ENCODE data around the gene HSPH1. TPM values are rescaled to one million over a fixed set of nuclear protein-coding genes. Genes with fewer than 3 reads are reported as not detected.

Gene HSPH1
- total RNA-seq, 1 donor from 2014 or later = 112 TPM

GRCh38 chr13:31136724-31137123 lies 25.0 kb downstream of the HSPH1 start:
- Mint-ChIP-seq H3K36me3 (ENCODE audit: low read depth) (peaks cover 73% of the 10 kb centered on the region), H3K9me3 (no peaks in the 10 kb centered on the region)

GRCh38 chr13:31134039-31134711 lies 27.5 kb downstream of the HSPH1 start:
- H3K27ac Mint-ChIP-seq = no peak overlapping the region
- H3K36me3 Mint-ChIP-seq (ENCODE audit: low read depth) = peaks cover 49% of the 10 kb centered on the region
- DNase-seq (no peak), ATAC-seq (ENCODE audit: low read depth) (no peak)
- intact Hi-C loops (cut with micrococcal nuclease) = no loop called here
- ChIA-PET POLR2A (no interaction called here), CTCF (no interaction called here)
- no peaks in the 10 kb centered on the region for H3K27me3 Mint-ChIP-seq
- H3K4me1 Mint-ChIP-seq = peaks cover 7% of the 10 kb centered on the region
- TF ChIP-seq CTCF (IDR thresholded peaks at IDR 0.05) = no peak
- H3K4me3 Mint-ChIP-seq = no peak overlapping the region
- H3K9me3 Mint-ChIP-seq = no peaks in the 10 kb centered on the region

More at GRCh38 chr13:31136724-31137123, 25.0 kb downstream of the HSPH1 start:
- Mint-ChIP-seq H3K4me1 (no peaks in the 10 kb centered on the region), H3K27me3 (no peaks in the 10 kb centered on the region), H3K27ac (no peak overlapping the region), H3K4me3 (no peak overlapping the region)
- ChIA-PET CTCF (no interaction called here), POLR2A (no interaction called here)
- ATAC-seq (ENCODE audit: low read depth) = no peak
- no peak for TF ChIP-seq CTCF (IDR thresholded peaks at IDR 0.05)
- intact Hi-C loops (cut with micrococcal nuclease) = no loop called here
- DNase-seq = no peak

- TF ChIP-seq CTCF (IDR thresholded peaks at IDR 0.05) = no peak
- POLR2A ChIA-PET = no interaction called here
- no peak for DNase-seq
- Mint-ChIP-seq H3K9me3 (no peaks in the 10 kb centered on the region), H3K27me3 (peaks cover 4% of the 10 kb centered on the region), H3K4me3 (no peak overlapping the region), H3K4me1 (peaks cover 7% of the 10 kb centered on the region), H3K36me3 (ENCODE audit: low read depth) (peaks cover 44% of the 10 kb centered on the region), H3K27ac (no peak overlapping the region)
- intact Hi-C loops (cut with micrococcal nuclease) = no loop called here
- ATAC-seq (ENCODE audit: low read depth) = no peak
- CTCF ChIA-PET = no interaction called here
These were observed 28.1 kb downstream of the HSPH1 start for GRCh38 chr13:31133621-31134020.

GRCh38 chr13:31131470-31131961 lies 30.2 kb downstream of the HSPH1 start:
- ATAC-seq (ENCODE audit: low read depth) = no peak
- ChIA-PET POLR2A (no interaction called here), CTCF (no interaction called here)
- DNase-seq = no peak
- peaks cover 9% of the 10 kb centered on the region for H3K27me3 Mint-ChIP-seq
- H3K9me3 Mint-ChIP-seq = no peaks in the 10 kb centered on the region
- peaks cover 24% of the 10 kb centered on the region for H3K36me3 Mint-ChIP-seq (ENCODE audit: low read depth)
- intact Hi-C loops (cut with micrococcal nuclease) = no loop called here
- no peak overlapping the region for H3K27ac Mint-ChIP-seq
- H3K4me1 Mint-ChIP-seq = peaks cover 7% of the 10 kb centered on the region
- no peak overlapping the region for H3K4me3 Mint-ChIP-seq
- TF ChIP-seq CTCF (IDR thresholded peaks at IDR 0.05) = no peak

GRCh38 chr13:31129419-31129818 lies 32.3 kb downstream of the HSPH1 start:
- ATAC-seq (ENCODE audit: low read depth) = no peak
- Mint-ChIP-seq H3K27ac (no peak overlapping the region), H3K9me3 (no peaks in the 10 kb centered on the region), H3K36me3 (ENCODE audit: low read depth) (peaks cover 7% of the 10 kb centered on the region), H3K4me3 (no peak overlapping the region), H3K27me3 (peaks cover 17% of the 10 kb centered on the region), H3K4me1 (peaks cover 7% of the 10 kb centered on the region)
- no peak for TF ChIP-seq CTCF (IDR thresholded peaks at IDR 0.05)
- POLR2A ChIA-PET = no interaction called here
- DNase-seq = no peak
- intact Hi-C loops (cut with micrococcal nuclease) = no loop called here
- CTCF ChIA-PET = no interaction called here
